WTC11 (cell line): Measurements from ENCODE around the gene SEC61A1.

Experiments used
- ETV6 ChIP-seq: sonication (generic); formaldehyde crosslinking; IDR thresholded peaks from 2 replicates; pipeline ENCODE4 v1.8.1; 2022; ENCODE audit warnings: mild to moderate bottlenecking, missing genetic modification reagents
- FOXJ3 ChIP-seq: sonication (generic); formaldehyde crosslinking; IDR thresholded peaks from 2 replicates; pipeline ENCODE4 v1.9.0; 2021; ENCODE audit warnings: missing genetic modification reagents, mild to moderate bottlenecking, borderline replicate concordance
- FOXP1 ChIP-seq: sonication (generic); formaldehyde crosslinking; IDR thresholded peaks from 2 replicates; pipeline ENCODE4 v1.8.0; 2022; ENCODE audit warnings: missing genetic modification reagents, mild to moderate bottlenecking, moderate library complexity, borderline replicate concordance
- TEAD4 ChIP-seq: sonication (generic); formaldehyde crosslinking; IDR thresholded peaks from 2 replicates; pipeline ENCODE4 v1.8.0; 2022; ENCODE audit warnings: mild to moderate bottlenecking, missing genetic modification reagents
- ZNF121 ChIP-seq: sonication (generic); formaldehyde crosslinking; IDR thresholded peaks from 2 replicates; pipeline ENCODE4 v1.8.0; 2023; ENCODE audit warnings: missing genetic modification reagents
- TF ChIP-seq, protein P1 (sequence below): fragments of 200-600 bp; IDR thresholded peaks from 2 replicates; pipeline ENCODE4 v1.8.0; 2022; ENCODE audit warnings: antibody characterized with exemption
- TF ChIP-seq, protein P2 (sequence below): sonication (generic); formaldehyde crosslinking; IDR thresholded peaks from 2 replicates; pipeline ENCODE4 v1.8.1; 2023; ENCODE audit warnings: mild to moderate bottlenecking, missing genetic modification reagents, borderline replicate concordance
- TF ChIP-seq, protein P3 (sequence below): sonication (generic); formaldehyde crosslinking; IDR thresholded peaks from 2 replicates; pipeline ENCODE4 v1.8.0; 2023; ENCODE audit warnings: mild to moderate bottlenecking, missing genetic modification reagents

- no peak for TF ChIP-seq FOXP1
- TF ChIP-seq, protein P1, sequence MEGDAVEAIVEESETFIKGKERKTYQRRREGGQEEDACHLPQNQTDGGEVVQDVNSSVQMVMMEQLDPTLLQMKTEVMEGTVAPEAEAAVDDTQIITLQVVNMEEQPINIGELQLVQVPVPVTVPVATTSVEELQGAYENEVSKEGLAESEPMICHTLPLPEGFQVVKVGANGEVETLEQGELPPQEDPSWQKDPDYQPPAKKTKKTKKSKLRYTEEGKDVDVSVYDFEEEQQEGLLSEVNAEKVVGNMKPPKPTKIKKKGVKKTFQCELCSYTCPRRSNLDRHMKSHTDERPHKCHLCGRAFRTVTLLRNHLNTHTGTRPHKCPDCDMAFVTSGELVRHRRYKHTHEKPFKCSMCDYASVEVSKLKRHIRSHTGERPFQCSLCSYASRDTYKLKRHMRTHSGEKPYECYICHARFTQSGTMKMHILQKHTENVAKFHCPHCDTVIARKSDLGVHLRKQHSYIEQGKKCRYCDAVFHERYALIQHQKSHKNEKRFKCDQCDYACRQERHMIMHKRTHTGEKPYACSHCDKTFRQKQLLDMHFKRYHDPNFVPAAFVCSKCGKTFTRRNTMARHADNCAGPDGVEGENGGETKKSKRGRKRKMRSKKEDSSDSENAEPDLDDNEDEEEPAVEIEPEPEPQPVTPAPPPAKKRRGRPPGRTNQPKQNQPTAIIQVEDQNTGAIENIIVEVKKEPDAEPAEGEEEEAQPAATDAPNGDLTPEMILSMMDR, result no peak
- TF ChIP-seq, protein P2, sequence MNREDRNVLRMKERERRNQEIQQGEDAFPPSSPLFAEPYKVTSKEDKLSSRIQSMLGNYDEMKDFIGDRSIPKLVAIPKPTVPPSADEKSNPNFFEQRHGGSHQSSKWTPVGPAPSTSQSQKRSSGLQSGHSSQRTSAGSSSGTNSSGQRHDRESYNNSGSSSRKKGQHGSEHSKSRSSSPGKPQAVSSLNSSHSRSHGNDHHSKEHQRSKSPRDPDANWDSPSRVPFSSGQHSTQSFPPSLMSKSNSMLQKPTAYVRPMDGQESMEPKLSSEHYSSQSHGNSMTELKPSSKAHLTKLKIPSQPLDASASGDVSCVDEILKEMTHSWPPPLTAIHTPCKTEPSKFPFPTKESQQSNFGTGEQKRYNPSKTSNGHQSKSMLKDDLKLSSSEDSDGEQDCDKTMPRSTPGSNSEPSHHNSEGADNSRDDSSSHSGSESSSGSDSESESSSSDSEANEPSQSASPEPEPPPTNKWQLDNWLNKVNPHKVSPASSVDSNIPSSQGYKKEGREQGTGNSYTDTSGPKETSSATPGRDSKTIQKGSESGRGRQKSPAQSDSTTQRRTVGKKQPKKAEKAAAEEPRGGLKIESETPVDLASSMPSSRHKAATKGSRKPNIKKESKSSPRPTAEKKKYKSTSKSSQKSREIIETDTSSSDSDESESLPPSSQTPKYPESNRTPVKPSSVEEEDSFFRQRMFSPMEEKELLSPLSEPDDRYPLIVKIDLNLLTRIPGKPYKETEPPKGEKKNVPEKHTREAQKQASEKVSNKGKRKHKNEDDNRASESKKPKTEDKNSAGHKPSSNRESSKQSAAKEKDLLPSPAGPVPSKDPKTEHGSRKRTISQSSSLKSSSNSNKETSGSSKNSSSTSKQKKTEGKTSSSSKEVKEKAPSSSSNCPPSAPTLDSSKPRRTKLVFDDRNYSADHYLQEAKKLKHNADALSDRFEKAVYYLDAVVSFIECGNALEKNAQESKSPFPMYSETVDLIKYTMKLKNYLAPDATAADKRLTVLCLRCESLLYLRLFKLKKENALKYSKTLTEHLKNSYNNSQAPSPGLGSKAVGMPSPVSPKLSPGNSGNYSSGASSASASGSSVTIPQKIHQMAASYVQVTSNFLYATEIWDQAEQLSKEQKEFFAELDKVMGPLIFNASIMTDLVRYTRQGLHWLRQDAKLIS (CRISPR knock-in tag), result no peak
- TF ChIP-seq, protein P3, sequence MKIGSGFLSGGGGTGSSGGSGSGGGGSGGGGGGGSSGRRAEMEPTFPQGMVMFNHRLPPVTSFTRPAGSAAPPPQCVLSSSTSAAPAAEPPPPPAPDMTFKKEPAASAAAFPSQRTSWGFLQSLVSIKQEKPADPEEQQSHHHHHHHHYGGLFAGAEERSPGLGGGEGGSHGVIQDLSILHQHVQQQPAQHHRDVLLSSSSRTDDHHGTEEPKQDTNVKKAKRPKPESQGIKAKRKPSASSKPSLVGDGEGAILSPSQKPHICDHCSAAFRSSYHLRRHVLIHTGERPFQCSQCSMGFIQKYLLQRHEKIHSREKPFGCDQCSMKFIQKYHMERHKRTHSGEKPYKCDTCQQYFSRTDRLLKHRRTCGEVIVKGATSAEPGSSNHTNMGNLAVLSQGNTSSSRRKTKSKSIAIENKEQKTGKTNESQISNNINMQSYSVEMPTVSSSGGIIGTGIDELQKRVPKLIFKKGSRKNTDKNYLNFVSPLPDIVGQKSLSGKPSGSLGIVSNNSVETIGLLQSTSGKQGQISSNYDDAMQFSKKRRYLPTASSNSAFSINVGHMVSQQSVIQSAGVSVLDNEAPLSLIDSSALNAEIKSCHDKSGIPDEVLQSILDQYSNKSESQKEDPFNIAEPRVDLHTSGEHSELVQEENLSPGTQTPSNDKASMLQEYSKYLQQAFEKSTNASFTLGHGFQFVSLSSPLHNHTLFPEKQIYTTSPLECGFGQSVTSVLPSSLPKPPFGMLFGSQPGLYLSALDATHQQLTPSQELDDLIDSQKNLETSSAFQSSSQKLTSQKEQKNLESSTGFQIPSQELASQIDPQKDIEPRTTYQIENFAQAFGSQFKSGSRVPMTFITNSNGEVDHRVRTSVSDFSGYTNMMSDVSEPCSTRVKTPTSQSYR (CRISPR knock-in tag), result no peak
- no peak for TF ChIP-seq ETV6
- no peak for TF ChIP-seq FOXJ3 (CRISPR knock-in tag)
- no peak for TF ChIP-seq TEAD4
- no peak for TF ChIP-seq ZNF121 (CRISPR knock-in tag)
These were observed 27.6 kb downstream of the SEC61A1 start for GRCh38 chr3:128079823-128080222.
